Chondrocyte (in vitro differentiated cells): ENCODE data around the gene RPGR. TPM values are rescaled to one million over a fixed set of nuclear protein-coding genes. Genes with fewer than 3 reads are reported as not detected.

ENCODE experiments used
- DNase-seq: peaks from one replicate; pipeline ENCODE4 v3.0.0; 2021; ENCODE audit warnings: mixed read lengths, low spot score
- H3K27ac Mint-ChIP-seq: one replicate; pipeline ENCODE4 v1.8.0; 2021; ENCODE audit warnings: mild to moderate bottlenecking, moderate library complexity, mixed read lengths; ENCODE audit not compliant: unreplicated experiment
- H3K27me3 Mint-ChIP-seq: 2 replicates; pipeline ENCODE4 v1.8.0; 2021; ENCODE audit warnings: low read depth, mixed read lengths
- H3K36me3 Mint-ChIP-seq: 2 replicates; pipeline ENCODE4 v1.8.0; 2021; ENCODE audit warnings: low read depth, mixed read lengths
- H3K4me1 Mint-ChIP-seq: 2 replicates; pipeline ENCODE4 v1.8.0; 2021; ENCODE audit warnings: low read depth, mild to moderate bottlenecking, mixed read lengths
- H3K4me3 Mint-ChIP-seq: one replicate; pipeline ENCODE4 v1.8.0; 2021; ENCODE audit warnings: mild to moderate bottlenecking, moderate library complexity, mixed read lengths; ENCODE audit not compliant: unreplicated experiment
- H3K9me3 Mint-ChIP-seq: 2 replicates; pipeline ENCODE4 v1.8.0; 2021; ENCODE audit warnings: low read depth, mixed read lengths
- total RNA-seq: library from RNA; stranded (reverse); gene quantifications from 3 replicates; pipeline ENCODE4 v1.2.1, GENCODE V29; 2021
- TF ChIP-seq, protein P1 (sequence below): fragments of 200-600 bp; sonication (generic); IDR thresholded peaks from 2 replicates; pipeline ENCODE4 v1.5.0; 2021; ENCODE audit warnings: antibody characterized with exemption, mild to moderate bottlenecking, moderate library complexity

The RPGR gene
- total RNA-seq, 1 donor from 2014 or later = 3.3 TPM

DNA sequence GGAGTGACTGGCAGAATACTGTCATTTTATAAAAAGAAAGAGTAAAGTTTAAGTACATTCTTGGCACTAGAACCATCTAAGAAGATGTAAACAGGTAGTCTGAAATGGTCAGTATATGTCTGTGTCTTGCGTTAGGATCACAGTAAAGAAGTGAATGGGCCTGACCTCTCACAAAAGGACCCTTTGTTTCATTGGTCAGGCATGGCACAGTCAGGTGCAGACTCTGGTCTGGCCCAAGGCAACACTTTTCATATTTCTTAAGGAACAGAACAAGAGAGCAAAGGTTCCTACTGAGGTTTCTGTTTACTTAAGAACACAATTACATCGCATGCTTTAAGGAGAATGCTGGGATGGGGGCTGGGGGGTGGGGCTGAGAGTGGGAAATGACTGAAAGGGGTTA, 48.1 kb downstream of the RPGR start:
- Mint-ChIP-seq H3K4me3 (no peak overlapping the region), H3K4me1 (peaks cover 17% of the 10 kb centered on the region), H3K27ac (no peak overlapping the region), H3K27me3 (no peaks in the 10 kb centered on the region), H3K9me3 (no peaks in the 10 kb centered on the region), H3K36me3 (no peaks in the 10 kb centered on the region)
- no peak for DNase-seq
- TF ChIP-seq, protein P1, sequence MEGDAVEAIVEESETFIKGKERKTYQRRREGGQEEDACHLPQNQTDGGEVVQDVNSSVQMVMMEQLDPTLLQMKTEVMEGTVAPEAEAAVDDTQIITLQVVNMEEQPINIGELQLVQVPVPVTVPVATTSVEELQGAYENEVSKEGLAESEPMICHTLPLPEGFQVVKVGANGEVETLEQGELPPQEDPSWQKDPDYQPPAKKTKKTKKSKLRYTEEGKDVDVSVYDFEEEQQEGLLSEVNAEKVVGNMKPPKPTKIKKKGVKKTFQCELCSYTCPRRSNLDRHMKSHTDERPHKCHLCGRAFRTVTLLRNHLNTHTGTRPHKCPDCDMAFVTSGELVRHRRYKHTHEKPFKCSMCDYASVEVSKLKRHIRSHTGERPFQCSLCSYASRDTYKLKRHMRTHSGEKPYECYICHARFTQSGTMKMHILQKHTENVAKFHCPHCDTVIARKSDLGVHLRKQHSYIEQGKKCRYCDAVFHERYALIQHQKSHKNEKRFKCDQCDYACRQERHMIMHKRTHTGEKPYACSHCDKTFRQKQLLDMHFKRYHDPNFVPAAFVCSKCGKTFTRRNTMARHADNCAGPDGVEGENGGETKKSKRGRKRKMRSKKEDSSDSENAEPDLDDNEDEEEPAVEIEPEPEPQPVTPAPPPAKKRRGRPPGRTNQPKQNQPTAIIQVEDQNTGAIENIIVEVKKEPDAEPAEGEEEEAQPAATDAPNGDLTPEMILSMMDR = no peak

DNA sequence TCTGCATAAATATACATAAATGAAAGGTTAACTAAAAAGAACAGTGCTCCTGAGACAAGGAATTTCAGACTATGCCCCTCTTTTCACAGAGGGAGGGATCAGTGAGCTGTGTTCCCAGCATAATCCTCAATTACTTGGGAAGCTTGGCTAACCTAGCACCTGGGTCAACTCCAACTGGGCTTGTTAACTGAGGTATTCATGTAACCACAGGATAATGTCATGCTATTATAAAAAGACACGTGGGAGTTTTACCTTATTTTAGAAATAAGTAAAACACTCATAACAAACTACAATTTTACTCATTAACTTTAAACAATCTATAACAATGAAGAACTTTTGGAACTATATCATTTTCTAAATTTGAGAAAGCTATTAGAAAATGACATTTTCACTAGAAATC, 48.6 kb downstream of the RPGR start:
- no peaks in the 10 kb centered on the region for H3K36me3 Mint-ChIP-seq
- H3K4me3 Mint-ChIP-seq = no peak overlapping the region
- TF ChIP-seq, protein P1 = no peak
- H3K27ac Mint-ChIP-seq = no peak overlapping the region
- peaks cover 17% of the 10 kb centered on the region for H3K4me1 Mint-ChIP-seq
- H3K27me3 Mint-ChIP-seq = no peaks in the 10 kb centered on the region
- DNase-seq = no peak
- H3K9me3 Mint-ChIP-seq = no peaks in the 10 kb centered on the region

DNA sequence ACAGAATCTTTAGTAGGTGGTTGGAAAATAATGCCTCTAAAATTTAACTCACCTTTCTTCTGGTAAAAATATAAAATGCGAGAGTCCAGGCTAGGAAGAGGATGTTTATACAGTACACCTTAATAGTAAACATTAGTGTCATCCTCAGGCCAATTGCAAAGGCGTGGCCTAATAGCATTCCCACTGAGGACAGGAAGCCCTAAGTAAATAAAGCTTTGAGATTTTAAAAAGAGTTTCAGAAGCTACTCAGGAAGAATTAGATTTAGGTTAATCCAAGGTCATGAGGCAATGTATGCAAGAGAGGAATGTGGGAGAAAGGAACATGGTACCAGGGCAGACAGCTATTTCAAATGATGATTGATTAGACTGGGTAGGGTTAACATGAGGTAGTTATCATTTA, 49.5 kb downstream of the RPGR start:
- TF ChIP-seq, protein P1 = no peak
- no peaks in the 10 kb centered on the region for H3K9me3 Mint-ChIP-seq
- no peak for DNase-seq
- H3K36me3 Mint-ChIP-seq = no peaks in the 10 kb centered on the region
- H3K27ac Mint-ChIP-seq = no peak overlapping the region
- H3K4me1 Mint-ChIP-seq = peaks cover 17% of the 10 kb centered on the region
- H3K4me3 Mint-ChIP-seq = no peak overlapping the region
- no peaks in the 10 kb centered on the region for H3K27me3 Mint-ChIP-seq

DNA sequence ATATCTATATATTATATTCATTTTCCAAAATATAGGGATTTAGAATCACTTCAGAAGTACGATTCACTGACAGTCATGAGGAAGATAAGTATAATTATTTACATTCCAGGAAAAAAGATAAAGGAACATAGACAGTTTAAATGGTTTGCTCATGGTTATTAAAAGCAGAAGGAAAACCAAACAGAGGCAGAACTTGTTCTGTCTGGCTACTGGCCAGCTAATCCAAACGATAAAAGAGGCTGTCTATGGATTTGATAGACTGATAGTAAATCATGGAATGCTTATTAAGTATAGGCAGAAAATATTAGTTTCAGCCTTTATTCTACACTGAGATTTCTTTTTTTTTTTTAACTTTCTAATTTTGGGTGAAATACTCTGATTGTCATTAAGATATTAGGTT, 50.2 kb downstream of the RPGR start:
- no peak for DNase-seq
- Mint-ChIP-seq H3K4me1 (peaks cover 17% of the 10 kb centered on the region), H3K27ac (no peak overlapping the region), H3K27me3 (no peaks in the 10 kb centered on the region), H3K4me3 (no peak overlapping the region), H3K36me3 (no peaks in the 10 kb centered on the region), H3K9me3 (no peaks in the 10 kb centered on the region)
- TF ChIP-seq, protein P1 = no peak

DNA sequence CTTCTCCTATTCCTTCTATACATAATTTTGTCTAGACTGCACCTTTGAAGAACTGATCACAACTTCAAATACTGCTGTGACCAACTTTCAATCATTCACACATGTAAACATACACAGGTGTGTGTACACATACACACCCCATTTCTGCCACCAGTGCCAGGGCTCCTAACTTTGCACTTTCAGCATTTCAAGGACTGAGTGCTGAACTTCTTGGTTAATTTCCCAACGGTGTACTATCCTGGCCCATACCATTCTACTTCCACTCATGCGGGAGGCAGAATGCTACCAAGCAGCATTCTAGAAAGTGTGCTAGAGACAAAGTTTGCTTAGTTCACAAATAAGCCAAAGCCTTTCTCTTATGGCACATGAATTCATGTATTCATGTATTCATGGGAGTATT, 51.2 kb downstream of the RPGR start:
- H3K27me3 Mint-ChIP-seq = no peaks in the 10 kb centered on the region
- H3K4me3 Mint-ChIP-seq = no peak overlapping the region
- H3K36me3 Mint-ChIP-seq = no peaks in the 10 kb centered on the region
- peaks cover 20% of the 10 kb centered on the region for H3K4me1 Mint-ChIP-seq
- no peak overlapping the region for H3K27ac Mint-ChIP-seq
- no peaks in the 10 kb centered on the region for H3K9me3 Mint-ChIP-seq
- DNase-seq = no peak
- TF ChIP-seq, protein P1 = no peak
